HG02884 (cell line): ENCODE results near the gene RABGEF1.
"Not testable (repeated sequence)": the region's sequence is repeated elsewhere in the genome, so short reads cannot be mapped to it uniquely, and the experiment has no call there.

Source experiments
- ATAC-seq: cut with Tn5 transposase; IDR thresholded peaks from one replicate; pipeline ENCODE4 v1.9.1; 2021; ENCODE audit warnings: mild to moderate bottlenecking, moderate library complexity; ENCODE audit not compliant: unreplicated experiment

Gene RABGEF1

GRCh38 chr7:66845379-66846095, 105.0 kb downstream of the RABGEF1 start:
- ATAC-seq: no peak

- ATAC-seq: not testable (repeated sequence)
These were observed 105.5 kb downstream of the RABGEF1 start for GRCh38 chr7:66846096-66846445.

- ATAC-seq: not testable (repeated sequence)
These were observed 107.0 kb downstream of the RABGEF1 start for GRCh38 chr7:66847523-66847855.

DNA sequence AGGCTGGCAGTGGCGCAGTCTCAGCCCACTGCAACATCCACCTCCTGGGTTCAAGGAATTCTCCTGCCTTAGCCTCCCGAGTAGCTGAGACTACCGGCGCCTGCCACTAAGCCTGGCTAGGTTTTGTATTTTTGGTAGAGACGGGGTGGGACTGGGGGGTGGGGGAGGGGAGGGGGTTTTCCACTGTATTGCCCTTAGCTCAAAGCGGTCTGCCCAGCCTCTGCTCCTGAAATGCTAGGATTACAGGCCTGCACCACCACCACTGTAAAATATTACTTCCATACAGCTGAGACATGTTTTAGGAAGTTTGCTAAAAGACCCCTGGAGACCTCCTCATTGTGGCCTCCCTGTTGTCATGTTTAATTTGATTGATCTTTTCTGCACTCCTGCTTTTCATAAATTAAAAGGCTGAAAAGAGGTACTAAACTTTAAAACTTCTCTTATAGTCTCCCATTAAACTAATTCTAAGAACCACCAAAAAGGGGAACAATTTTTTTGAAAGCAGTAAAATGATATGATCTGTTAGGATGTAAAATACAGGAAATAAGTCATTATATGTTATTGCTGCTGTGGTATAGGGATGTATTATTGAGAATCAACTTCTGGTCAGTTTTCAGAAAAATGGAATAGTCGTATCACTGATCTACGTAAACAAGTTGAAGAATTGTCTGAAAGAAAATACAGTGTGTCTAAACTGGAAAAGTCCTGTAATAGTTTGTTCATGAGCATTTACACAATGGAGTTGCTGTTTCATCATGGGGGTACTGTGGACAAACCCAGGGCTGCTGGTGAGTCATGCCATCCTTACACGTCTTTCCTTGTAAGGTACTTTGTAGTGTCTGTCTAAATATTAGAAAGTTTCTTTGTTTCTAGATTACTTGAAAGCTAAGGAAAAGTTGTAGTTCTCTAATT, 107.6 kb downstream of the RABGEF1 start:
- ATAC-seq: no peak

DNA sequence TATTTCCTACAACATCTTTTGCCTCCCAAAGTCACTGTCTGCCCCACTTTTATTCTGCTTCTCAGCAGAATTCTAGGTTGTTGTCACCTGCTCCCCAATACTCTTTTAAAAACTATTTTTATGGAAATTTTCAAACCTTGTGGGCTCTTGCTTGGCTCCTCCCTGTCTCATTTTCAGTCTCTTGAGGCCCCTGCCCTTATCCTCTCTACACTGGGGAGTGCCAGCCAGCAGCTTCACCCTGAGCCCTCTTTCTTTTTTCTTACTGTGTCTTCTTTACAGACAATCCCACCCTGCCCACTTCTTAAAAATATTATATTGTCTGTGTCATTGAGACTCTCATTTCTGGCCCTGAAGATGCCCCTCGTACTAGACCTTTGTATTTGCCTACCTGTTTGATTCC, 118.8 kb downstream of the RABGEF1 start:
- no peak for ATAC-seq

GRCh38 chr7:66859794-66860645, 119.5 kb downstream of the RABGEF1 start:
- ATAC-seq: no peak

DNA sequence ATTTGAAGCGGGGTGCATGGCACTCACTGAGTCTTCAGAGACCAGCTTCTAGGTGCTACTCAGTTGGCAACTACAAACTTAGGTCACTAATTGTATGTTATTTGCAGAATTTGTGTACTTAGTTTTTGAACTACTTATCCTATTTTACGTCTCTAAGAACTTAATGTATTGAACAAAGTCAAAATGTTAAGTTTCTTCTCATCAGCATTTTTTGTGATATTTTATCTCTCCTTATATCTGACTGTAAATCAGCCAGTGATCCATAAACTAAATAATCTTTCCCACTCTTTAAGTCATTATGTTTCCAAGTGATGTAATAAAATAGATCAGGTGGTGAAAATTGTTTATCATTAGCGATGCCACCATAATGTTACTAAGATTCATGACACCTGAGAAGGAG, 120.2 kb downstream of the RABGEF1 start:
- no peak for ATAC-seq
